ENCODE results near the gene DEGS2.

Gene DEGS2

GRCh38 chr14:100147691-100148464, 11.6 kb downstream of the DEGS2 start:
- no peak for DNase-seq (ENCODE audit: low read depth)

GRCh38 chr14:100147181-100147631, 12.2 kb downstream of the DEGS2 start:
- no peak for DNase-seq (ENCODE audit: low read depth)

- DNase-seq (ENCODE audit: low read depth) = no peak
Observed at GRCh38 chr14:100146531-100147091, 12.8 kb downstream of the DEGS2 start.

GRCh38 chr14:100145682-100146464, 13.6 kb downstream of the DEGS2 start:
- no peak for DNase-seq (ENCODE audit: low read depth)

- no peak for DNase-seq (ENCODE audit: low read depth)
Observed at GRCh38 chr14:100144996-100145646, 14.3 kb downstream of the DEGS2 start.

GRCh38 chr14:100144645-100144995, 14.8 kb downstream of the DEGS2 start:
- DNase-seq (ENCODE audit: low read depth) = no peak

GRCh38 chr14:100143934-100144333, 15.5 kb downstream of the DEGS2 start:
- no peak for DNase-seq (ENCODE audit: low read depth)

GRCh38 chr14:100143523-100143922, 15.9 kb downstream of the DEGS2 start:
- no peak for DNase-seq (ENCODE audit: low read depth)

- DNase-seq (ENCODE audit: low read depth) = no peak
Observed at GRCh38 chr14:100142073-100143040, 17.1 kb downstream of the DEGS2 start.

GRCh38 chr14:100141098-100141497, 18.3 kb downstream of the DEGS2 start:
- DNase-seq (ENCODE audit: low read depth) = no peak

- DNase-seq (ENCODE audit: low read depth) = peak; percentile 74
Observed at GRCh38 chr14:100140452-100141078, 18.9 kb downstream of the DEGS2 start.

- no peak for DNase-seq (ENCODE audit: low read depth)
Observed at GRCh38 chr14:100138955-100139354, 20.5 kb downstream of the DEGS2 start.

- no peak for DNase-seq (ENCODE audit: low read depth)
Observed at GRCh38 chr14:100138082-100138787, 21.2 kb downstream of the DEGS2 start.

- no peak for DNase-seq (ENCODE audit: low read depth)
Observed at GRCh38 chr14:100137173-100137572, 22.3 kb downstream of the DEGS2 start.

- DNase-seq (ENCODE audit: low read depth) = no peak
Observed at GRCh38 chr14:100135784-100136183, 23.7 kb downstream of the DEGS2 start.

- no peak for DNase-seq (ENCODE audit: low read depth)
Observed at GRCh38 chr14:100135073-100135472, 24.4 kb downstream of the DEGS2 start.

GRCh38 chr14:100134586-100134985, 24.9 kb downstream of the DEGS2 start:
- no peak for DNase-seq (ENCODE audit: low read depth)

GRCh38 chr14:100132903-100133510, 26.4 kb downstream of the DEGS2 start:
- no peak for DNase-seq (ENCODE audit: low read depth)

GRCh38 chr14:100132161-100132902, 27.1 kb downstream of the DEGS2 start:
- no peak for DNase-seq (ENCODE audit: low read depth)
